KMS-11 (cell line): ENCODE measurements around the gene ITPRIP.

Source experiments
- H2AFZ ChIP-seq: fragments of 200-600 bp; sonication (generic); 2 replicates; pipeline ENCODE4 v1.6.1; 2016; ENCODE audit warnings: antibody characterized with exemption, mixed run types, low read depth
- H3K27ac ChIP-seq: fragments of 200-600 bp; sonication (generic); 2 replicates; pipeline ENCODE4 v1.6.1; 2016; ENCODE audit warnings: mild to moderate bottlenecking, mixed run types
- H3K27me3 ChIP-seq: fragments of 200-600 bp; sonication (generic); 2 replicates; pipeline ENCODE4 v1.6.1; 2017; ENCODE audit warnings: mild to moderate bottlenecking, low read depth, mixed run types, moderate library complexity; ENCODE audit not compliant: insufficient read depth
- H3K36me3 ChIP-seq: fragments of 200-600 bp; sonication (generic); 2 replicates; pipeline ENCODE4 v1.6.1; 2017; ENCODE audit warnings: mild to moderate bottlenecking, mixed run types; ENCODE audit not compliant: insufficient read depth
- H3K4me1 ChIP-seq: fragments of 200-600 bp; sonication (generic); 2 replicates; pipeline ENCODE4 v1.6.1; 2016; ENCODE audit warnings: mild to moderate bottlenecking, low read depth, mixed run types; ENCODE audit not compliant: poor library complexity, severe bottlenecking
- H3K4me2 ChIP-seq: fragments of 200-600 bp; sonication (generic); 2 replicates; pipeline ENCODE4 v1.7.0; 2016; ENCODE audit warnings: mild to moderate bottlenecking, mixed run types
- H3K4me3 ChIP-seq: fragments of 200-600 bp; sonication (generic); IDR thresholded peaks from 2 replicates; pipeline ENCODE4 v1.6.1; 2017; ENCODE audit warnings: low read depth, low read length, mixed read lengths; ENCODE audit not compliant: insufficient read depth
- H3K79me2 ChIP-seq: fragments of 200-600 bp; sonication (generic); 2 replicates; pipeline ENCODE4 v1.6.1; 2016; ENCODE audit warnings: low read depth, mixed run types; ENCODE audit not compliant: insufficient read depth
- H3K9ac ChIP-seq: fragments of 200-600 bp; sonication (generic); 2 replicates; pipeline ENCODE4 v1.6.1; 2016; ENCODE audit warnings: mild to moderate bottlenecking, mixed run types
- H4K20me1 ChIP-seq: fragments of 200-600 bp; sonication (generic); 2 replicates; pipeline ENCODE4 v1.6.1; 2016; ENCODE audit warnings: mild to moderate bottlenecking, mixed run types; ENCODE audit not compliant: insufficient read depth
- TF ChIP-seq, protein P1 (sequence below): fragments of 200-600 bp; sonication (generic); conservative IDR thresholded peaks from 2 replicates; pipeline ENCODE4 v1.6.1; 2017; ENCODE audit warnings: low read depth, mild to moderate bottlenecking, antibody characterized with exemption, low read length, moderate library complexity, mixed read lengths

ITPRIP gene

DNA sequence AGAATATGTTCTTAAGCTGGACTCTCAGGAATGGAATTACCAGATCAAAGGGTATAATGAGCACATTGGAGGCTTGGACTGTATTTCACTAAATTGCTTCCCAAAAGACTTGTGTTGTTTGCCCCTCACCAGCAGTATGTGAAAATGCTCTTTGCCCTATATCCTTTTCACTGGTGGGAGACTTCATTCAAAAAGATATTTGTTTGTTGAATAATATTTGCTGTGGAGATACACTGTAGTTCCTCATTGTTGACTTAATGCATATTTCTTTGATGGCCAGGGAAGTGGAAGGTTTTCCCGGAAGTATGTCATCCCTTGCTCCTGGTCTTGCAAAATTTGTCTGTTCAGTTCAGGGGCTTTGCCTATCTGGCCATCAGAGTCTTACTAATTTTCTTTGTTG is 49.9 kb downstream of the ITPRIP start:
- Histone ChIP-seq H3K27ac (no peak overlapping the region), H3K4me2 (no peak overlapping the region), H3K27me3 (no peaks in the 10 kb centered on the region), H2AFZ (no peak overlapping the region), H4K20me1 (no peaks in the 10 kb centered on the region), H3K4me1 (no peaks in the 10 kb centered on the region), H3K36me3 (no peaks in the 10 kb centered on the region), H3K79me2 (no peaks in the 10 kb centered on the region), H3K4me3 (no peak overlapping the region), H3K9ac (no peak overlapping the region)
- TF ChIP-seq, protein P1, sequence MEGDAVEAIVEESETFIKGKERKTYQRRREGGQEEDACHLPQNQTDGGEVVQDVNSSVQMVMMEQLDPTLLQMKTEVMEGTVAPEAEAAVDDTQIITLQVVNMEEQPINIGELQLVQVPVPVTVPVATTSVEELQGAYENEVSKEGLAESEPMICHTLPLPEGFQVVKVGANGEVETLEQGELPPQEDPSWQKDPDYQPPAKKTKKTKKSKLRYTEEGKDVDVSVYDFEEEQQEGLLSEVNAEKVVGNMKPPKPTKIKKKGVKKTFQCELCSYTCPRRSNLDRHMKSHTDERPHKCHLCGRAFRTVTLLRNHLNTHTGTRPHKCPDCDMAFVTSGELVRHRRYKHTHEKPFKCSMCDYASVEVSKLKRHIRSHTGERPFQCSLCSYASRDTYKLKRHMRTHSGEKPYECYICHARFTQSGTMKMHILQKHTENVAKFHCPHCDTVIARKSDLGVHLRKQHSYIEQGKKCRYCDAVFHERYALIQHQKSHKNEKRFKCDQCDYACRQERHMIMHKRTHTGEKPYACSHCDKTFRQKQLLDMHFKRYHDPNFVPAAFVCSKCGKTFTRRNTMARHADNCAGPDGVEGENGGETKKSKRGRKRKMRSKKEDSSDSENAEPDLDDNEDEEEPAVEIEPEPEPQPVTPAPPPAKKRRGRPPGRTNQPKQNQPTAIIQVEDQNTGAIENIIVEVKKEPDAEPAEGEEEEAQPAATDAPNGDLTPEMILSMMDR = no peak

DNA sequence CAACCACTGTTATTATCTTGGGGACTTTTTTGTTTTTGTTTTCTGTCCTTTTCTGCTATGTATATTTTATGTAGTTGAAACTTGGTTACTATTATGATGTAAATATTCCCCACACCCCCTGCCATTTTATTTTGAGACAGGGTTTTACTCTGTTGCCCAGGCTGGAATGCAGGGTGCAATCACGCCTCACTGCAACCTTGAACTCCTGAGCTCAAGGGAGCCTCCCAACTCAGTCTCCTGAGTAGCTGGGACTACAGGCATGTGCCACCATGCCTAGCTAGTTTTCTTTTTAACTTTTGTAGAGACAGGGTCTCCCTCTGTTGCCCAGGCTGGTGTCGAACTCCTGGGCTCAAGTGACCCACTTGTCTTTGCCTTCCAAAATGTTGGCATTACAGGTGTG is 51.3 kb downstream of the ITPRIP start:
- TF ChIP-seq, protein P1 = no peak
- Histone ChIP-seq H3K4me1 (no peaks in the 10 kb centered on the region), H3K4me3 (no peak overlapping the region), H2AFZ (no peak overlapping the region), H3K4me2 (no peak overlapping the region), H3K27ac (no peak overlapping the region), H4K20me1 (no peaks in the 10 kb centered on the region), H3K36me3 (no peaks in the 10 kb centered on the region), H3K9ac (no peak overlapping the region), H3K79me2 (no peaks in the 10 kb centered on the region), H3K27me3 (no peaks in the 10 kb centered on the region)

DNA sequence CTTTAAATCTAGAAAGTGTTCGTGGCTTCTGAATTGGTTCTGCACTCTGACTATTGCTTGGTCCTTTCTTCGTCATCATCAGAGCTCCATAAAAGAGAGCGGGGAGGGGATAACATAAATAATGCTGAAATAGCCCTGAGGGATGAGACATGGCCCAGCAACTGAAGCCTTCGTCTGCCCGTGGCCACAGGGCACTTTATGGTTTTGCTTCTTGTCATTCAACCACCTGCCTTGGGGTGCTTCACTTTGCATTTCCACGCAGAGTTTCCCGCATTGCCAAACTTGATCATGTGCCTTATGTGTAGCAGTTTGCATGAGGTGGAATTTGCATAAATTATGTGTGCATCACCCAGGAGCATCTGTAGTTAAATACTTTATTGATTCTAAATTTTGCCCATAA is 53.4 kb downstream of the ITPRIP start:
- no peaks in the 10 kb centered on the region for H3K36me3 ChIP-seq
- H3K4me3 ChIP-seq = no peak overlapping the region
- H4K20me1 ChIP-seq = no peaks in the 10 kb centered on the region
- no peaks in the 10 kb centered on the region for H3K27me3 ChIP-seq
- no peak overlapping the region for H3K4me2 ChIP-seq
- no peak overlapping the region for H2AFZ ChIP-seq
- no peak overlapping the region for H3K27ac ChIP-seq
- no peaks in the 10 kb centered on the region for H3K79me2 ChIP-seq
- H3K9ac ChIP-seq = no peak overlapping the region
- TF ChIP-seq, protein P1 = no peak
- H3K4me1 ChIP-seq = no peaks in the 10 kb centered on the region

DNA sequence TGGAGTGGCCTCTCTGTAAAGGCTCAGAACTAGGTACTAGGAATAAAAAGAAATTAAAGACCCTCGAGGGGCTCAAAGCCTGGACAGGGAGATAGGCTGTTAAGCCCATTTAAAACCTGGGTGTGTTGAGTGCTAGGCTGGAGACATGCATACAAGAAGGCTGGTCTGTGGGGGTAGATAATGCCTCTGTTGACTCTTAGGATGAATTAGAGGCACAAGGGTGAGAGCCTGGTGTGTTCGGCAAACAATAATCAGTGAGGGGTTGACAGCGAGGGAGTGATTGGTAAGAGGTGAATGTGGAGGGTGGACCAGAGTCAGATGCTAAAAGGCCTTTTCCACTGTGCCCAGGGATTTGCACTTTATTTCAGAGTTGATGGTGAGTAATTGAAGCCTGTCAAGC is 56.6 kb downstream of the ITPRIP start:
- H3K4me2 ChIP-seq = no peak overlapping the region
- no peak overlapping the region for H3K9ac ChIP-seq
- TF ChIP-seq, protein P1 = no peak
- H3K4me3 ChIP-seq = no peak overlapping the region
- H3K36me3 ChIP-seq = no peaks in the 10 kb centered on the region
- H3K27me3 ChIP-seq = no peaks in the 10 kb centered on the region
- H3K4me1 ChIP-seq = no peaks in the 10 kb centered on the region
- H3K79me2 ChIP-seq = no peaks in the 10 kb centered on the region
- no peak overlapping the region for H2AFZ ChIP-seq
- no peaks in the 10 kb centered on the region for H4K20me1 ChIP-seq
- no peak overlapping the region for H3K27ac ChIP-seq
